WTC11 (cell line): Measurements from ENCODE around the gene SYNGAP1.

Experiments used
- ATF2 ChIP-seq: sonication (generic); formaldehyde crosslinking; IDR thresholded peaks from 2 replicates; pipeline ENCODE4 v1.8.1; 2022; ENCODE audit warnings: low read depth, missing genetic modification reagents, borderline replicate concordance
- CREB1 ChIP-seq: sonication (generic); formaldehyde crosslinking; IDR thresholded peaks from 2 replicates; pipeline ENCODE4 v1.8.0; 2023; ENCODE audit warnings: mild to moderate bottlenecking, missing genetic modification reagents
- E2F5 ChIP-seq: sonication (generic); formaldehyde crosslinking; IDR thresholded peaks from 2 replicates; pipeline ENCODE4 v1.8.1; 2022; ENCODE audit warnings: mild to moderate bottlenecking, moderate library complexity, missing genetic modification reagents
- JUN ChIP-seq: sonication (generic); formaldehyde crosslinking; IDR thresholded peaks from 2 replicates; pipeline ENCODE4 v1.8.0; 2023; ENCODE audit warnings: mild to moderate bottlenecking, missing genetic modification reagents
- TEAD1 ChIP-seq: sonication (generic); formaldehyde crosslinking; IDR thresholded peaks from 2 replicates; pipeline ENCODE4 v1.8.0; 2022; ENCODE audit warnings: mild to moderate bottlenecking, missing genetic modification reagents
- ZNF317 ChIP-seq: sonication (generic); formaldehyde crosslinking; IDR thresholded peaks from 2 replicates; pipeline ENCODE4 v1.8.1; 2023; ENCODE audit warnings: low read depth, mild to moderate bottlenecking, moderate library complexity, missing genetic modification reagents, borderline replicate concordance
- TF ChIP-seq, protein P1 (sequence below): fragments of 200-600 bp; IDR thresholded peaks from 2 replicates; pipeline ENCODE4 v1.8.0; 2022; ENCODE audit warnings: antibody characterized with exemption
- TF ChIP-seq, protein P2 (sequence below): sonication (generic); formaldehyde crosslinking; IDR thresholded peaks from 2 replicates; pipeline ENCODE4 v1.8.0; 2022; ENCODE audit warnings: mild to moderate bottlenecking, missing genetic modification reagents
- TF ChIP-seq, protein P3 (sequence below): sonication (generic); formaldehyde crosslinking; conservative IDR thresholded peaks from 2 replicates; pipeline ENCODE4 v1.8.1; 2022; ENCODE audit warnings: mild to moderate bottlenecking, missing genetic modification reagents
- TF ChIP-seq, protein P4 (sequence below): sonication (generic); formaldehyde crosslinking; IDR thresholded peaks from 2 replicates; pipeline ENCODE4 v1.8.0; 2022; ENCODE audit warnings: mild to moderate bottlenecking, missing genetic modification reagents
- TF ChIP-seq, protein P5 (sequence below): sonication (generic); formaldehyde crosslinking; IDR thresholded peaks from 2 replicates; pipeline ENCODE4 v1.8.0; 2022; ENCODE audit warnings: missing genetic modification reagents

- TF ChIP-seq, protein P1, sequence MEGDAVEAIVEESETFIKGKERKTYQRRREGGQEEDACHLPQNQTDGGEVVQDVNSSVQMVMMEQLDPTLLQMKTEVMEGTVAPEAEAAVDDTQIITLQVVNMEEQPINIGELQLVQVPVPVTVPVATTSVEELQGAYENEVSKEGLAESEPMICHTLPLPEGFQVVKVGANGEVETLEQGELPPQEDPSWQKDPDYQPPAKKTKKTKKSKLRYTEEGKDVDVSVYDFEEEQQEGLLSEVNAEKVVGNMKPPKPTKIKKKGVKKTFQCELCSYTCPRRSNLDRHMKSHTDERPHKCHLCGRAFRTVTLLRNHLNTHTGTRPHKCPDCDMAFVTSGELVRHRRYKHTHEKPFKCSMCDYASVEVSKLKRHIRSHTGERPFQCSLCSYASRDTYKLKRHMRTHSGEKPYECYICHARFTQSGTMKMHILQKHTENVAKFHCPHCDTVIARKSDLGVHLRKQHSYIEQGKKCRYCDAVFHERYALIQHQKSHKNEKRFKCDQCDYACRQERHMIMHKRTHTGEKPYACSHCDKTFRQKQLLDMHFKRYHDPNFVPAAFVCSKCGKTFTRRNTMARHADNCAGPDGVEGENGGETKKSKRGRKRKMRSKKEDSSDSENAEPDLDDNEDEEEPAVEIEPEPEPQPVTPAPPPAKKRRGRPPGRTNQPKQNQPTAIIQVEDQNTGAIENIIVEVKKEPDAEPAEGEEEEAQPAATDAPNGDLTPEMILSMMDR: peak; percentile 45
- TF ChIP-seq JUN: no peak
- TF ChIP-seq CREB1: no peak
- TF ChIP-seq, protein P2, sequence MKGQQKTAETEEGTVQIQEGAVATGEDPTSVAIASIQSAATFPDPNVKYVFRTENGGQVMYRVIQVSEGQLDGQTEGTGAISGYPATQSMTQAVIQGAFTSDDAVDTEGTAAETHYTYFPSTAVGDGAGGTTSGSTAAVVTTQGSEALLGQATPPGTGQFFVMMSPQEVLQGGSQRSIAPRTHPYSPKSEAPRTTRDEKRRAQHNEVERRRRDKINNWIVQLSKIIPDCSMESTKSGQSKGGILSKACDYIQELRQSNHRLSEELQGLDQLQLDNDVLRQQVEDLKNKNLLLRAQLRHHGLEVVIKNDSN (CRISPR knock-in tag): peak; percentile 100
- TF ChIP-seq, protein P3, sequence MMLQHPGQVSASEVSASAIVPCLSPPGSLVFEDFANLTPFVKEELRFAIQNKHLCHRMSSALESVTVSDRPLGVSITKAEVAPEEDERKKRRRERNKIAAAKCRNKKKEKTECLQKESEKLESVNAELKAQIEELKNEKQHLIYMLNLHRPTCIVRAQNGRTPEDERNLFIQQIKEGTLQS (CRISPR knock-in tag): no peak
- no peak for TF ChIP-seq ZNF317 (CRISPR knock-in tag)
- no peak for TF ChIP-seq E2F5
- TF ChIP-seq, protein P4, sequence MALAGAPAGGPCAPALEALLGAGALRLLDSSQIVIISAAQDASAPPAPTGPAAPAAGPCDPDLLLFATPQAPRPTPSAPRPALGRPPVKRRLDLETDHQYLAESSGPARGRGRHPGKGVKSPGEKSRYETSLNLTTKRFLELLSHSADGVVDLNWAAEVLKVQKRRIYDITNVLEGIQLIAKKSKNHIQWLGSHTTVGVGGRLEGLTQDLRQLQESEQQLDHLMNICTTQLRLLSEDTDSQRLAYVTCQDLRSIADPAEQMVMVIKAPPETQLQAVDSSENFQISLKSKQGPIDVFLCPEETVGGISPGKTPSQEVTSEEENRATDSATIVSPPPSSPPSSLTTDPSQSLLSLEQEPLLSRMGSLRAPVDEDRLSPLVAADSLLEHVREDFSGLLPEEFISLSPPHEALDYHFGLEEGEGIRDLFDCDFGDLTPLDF (CRISPR knock-in tag): no peak
- peak; percentile 17; the same call in 1 of the 2 replicates for TF ChIP-seq TEAD1
- no peak for TF ChIP-seq ATF2
- TF ChIP-seq, protein P5, sequence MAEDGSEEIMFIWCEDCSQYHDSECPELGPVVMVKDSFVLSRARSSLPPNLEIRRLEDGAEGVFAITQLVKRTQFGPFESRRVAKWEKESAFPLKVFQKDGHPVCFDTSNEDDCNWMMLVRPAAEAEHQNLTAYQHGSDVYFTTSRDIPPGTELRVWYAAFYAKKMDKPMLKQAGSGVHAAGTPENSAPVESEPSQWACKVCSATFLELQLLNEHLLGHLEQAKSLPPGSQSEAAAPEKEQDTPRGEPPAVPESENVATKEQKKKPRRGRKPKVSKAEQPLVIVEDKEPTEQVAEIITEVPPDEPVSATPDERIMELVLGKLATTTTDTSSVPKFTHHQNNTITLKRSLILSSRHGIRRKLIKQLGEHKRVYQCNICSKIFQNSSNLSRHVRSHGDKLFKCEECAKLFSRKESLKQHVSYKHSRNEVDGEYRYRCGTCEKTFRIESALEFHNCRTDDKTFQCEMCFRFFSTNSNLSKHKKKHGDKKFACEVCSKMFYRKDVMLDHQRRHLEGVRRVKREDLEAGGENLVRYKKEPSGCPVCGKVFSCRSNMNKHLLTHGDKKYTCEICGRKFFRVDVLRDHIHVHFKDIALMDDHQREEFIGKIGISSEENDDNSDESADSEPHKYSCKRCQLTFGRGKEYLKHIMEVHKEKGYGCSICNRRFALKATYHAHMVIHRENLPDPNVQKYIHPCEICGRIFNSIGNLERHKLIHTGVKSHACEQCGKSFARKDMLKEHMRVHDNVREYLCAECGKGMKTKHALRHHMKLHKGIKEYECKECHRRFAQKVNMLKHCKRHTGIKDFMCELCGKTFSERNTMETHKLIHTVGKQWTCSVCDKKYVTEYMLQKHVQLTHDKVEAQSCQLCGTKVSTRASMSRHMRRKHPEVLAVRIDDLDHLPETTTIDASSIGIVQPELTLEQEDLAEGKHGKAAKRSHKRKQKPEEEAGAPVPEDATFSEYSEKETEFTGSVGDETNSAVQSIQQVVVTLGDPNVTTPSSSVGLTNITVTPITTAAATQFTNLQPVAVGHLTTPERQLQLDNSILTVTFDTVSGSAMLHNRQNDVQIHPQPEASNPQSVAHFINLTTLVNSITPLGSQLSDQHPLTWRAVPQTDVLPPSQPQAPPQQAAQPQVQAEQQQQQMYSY (CRISPR knock-in tag): no peak
Observed at GRCh38 chr6:33417903-33418689, 1.8 kb upstream of the SYNGAP1 start, which contains the start of gene CUTA.
